H54 (cell line): ENCODE measurements around the gene CD151.

Experiments
- DNase-seq: peaks from one replicate; pipeline ENCODE4 v3.0.0; 2011; ENCODE audit warnings: low spot score, mixed read lengths; ENCODE audit not compliant: insufficient read length
- FAIRE-seq: peaks from 3 replicates; lab custom pipeline; 2011; peaks lifted over from hg19 to GRCh38; lab: Jason Lieb, UNC
- POLR2A ChIP-seq: IDR thresholded peaks from 2 replicates; pipeline ENCODE4 v1.6.1; 2011; ENCODE audit warnings: low read depth, mild to moderate bottlenecking, low read length

CD151 gene

GRCh38 chr11:843086-843734 is 10.5 kb downstream of the CD151 start:
- FAIRE-seq, result no peak

GRCh38 chr11:843818-844692 is 11.3 kb downstream of the CD151 start:
- FAIRE-seq (no peak), DNase-seq (peak; percentile 95)
- peak; percentile 70 for TF ChIP-seq POLR2A

More at GRCh38 chr11:843086-843734, 10.5 kb downstream of the CD151 start:
- no peak for DNase-seq
- no peak for TF ChIP-seq POLR2A

GRCh38 chr11:844693-845644 is 12.2 kb downstream of the CD151 start:
- FAIRE-seq (no peak), DNase-seq (peak; percentile 88)
- TF ChIP-seq POLR2A, result no peak

- DNase-seq (no peak), FAIRE-seq (no peak)
- TF ChIP-seq POLR2A, result no peak
Measured at GRCh38 chr11:845872-846495, 13.2 kb downstream of the CD151 start.

GRCh38 chr11:846496-847098 is 13.8 kb downstream of the CD151 start:
- TF ChIP-seq POLR2A, result no peak
- no peak for FAIRE-seq
- DNase-seq, result peak; percentile 69

GRCh38 chr11:847876-848275 is 15.1 kb downstream of the CD151 start:
- TF ChIP-seq POLR2A, result no peak
- FAIRE-seq (no peak), DNase-seq (no peak)

- DNase-seq, result peak; percentile 82
- no peak for TF ChIP-seq POLR2A
- FAIRE-seq, result no peak
Measured at GRCh38 chr11:848380-848931, 15.7 kb downstream of the CD151 start.

GRCh38 chr11:849104-849824 is 16.5 kb downstream of the CD151 start:
- no peak for FAIRE-seq
- no peak for DNase-seq
- no peak for TF ChIP-seq POLR2A

GRCh38 chr11:849951-850774 is 17.4 kb downstream of the CD151 start:
- no peak for TF ChIP-seq POLR2A
- DNase-seq, result no peak

GRCh38 chr11:850775-851763 is 18.3 kb downstream of the CD151 start:
- FAIRE-seq, result no peak
- DNase-seq, result peak; percentile 73
- no peak for TF ChIP-seq POLR2A

More at GRCh38 chr11:849951-850774, 17.4 kb downstream of the CD151 start:
- FAIRE-seq, result no peak
